Endothelial cell of umbilical vein (primary cell): ENCODE results near the gene NKTR. TPM values are rescaled to one million over a fixed set of nuclear protein-coding genes. Genes with fewer than 3 reads are reported as not detected.

Experiments used
- BruUV-seq: library from RNA; stranded (reverse); fragments of 400-500 nt; replicated peaks from 2 replicates; lab custom pipeline; 2021; lab: Mats Ljungman, UMichigan
- CTCF ChIA-PET: fragments of 300-600, 350-600 bp; sonication (Branson Sonifier 250); formaldehyde crosslinking; loops from one replicate; lab custom pipeline; 2021; ENCODE audit warnings: antibody characterized with exemption, inconsistent platforms; lab: Charles Lee
- POLR2A ChIA-PET: fragments of 300-600, 350-600 bp; sonication (Branson Sonifier 250); formaldehyde crosslinking; loops from one replicate; lab custom pipeline; 2021; ENCODE audit warnings: antibody characterized with exemption, inconsistent platforms; lab: Charles Lee
- DNase-seq: peaks from one replicate; pipeline ENCODE4 v3.0.0-alpha.2; 2011; ENCODE audit warnings: low read depth, low spot score
- FAIRE-seq: peaks from 2 replicates; lab custom pipeline; 2011; peaks lifted over from hg19 to GRCh38; lab: Jason Lieb, UNC
- H2AFZ ChIP-seq: 2 replicates; pipeline ENCODE4 v1.6.0; 2012; ENCODE audit warnings: low read depth, low read length, control low read depth, inconsistent platforms
- H3K27ac ChIP-seq: 2 replicates; pipeline ENCODE4 v1.5.1; 2011; ENCODE audit warnings: low read depth, mild to moderate bottlenecking, control low read depth, low read length, moderate library complexity; ENCODE audit not compliant: insufficient read depth
- H3K27me3 ChIP-seq, 2 experiments: 2 replicates each; pipeline versions ENCODE4 v1.6.0 to v1.6.1; 2011; ENCODE audit warnings: low read length in 2 of 2, mixed read lengths in 1 of 2; ENCODE audit not compliant: control insufficient read depth in 2 of 2, insufficient read depth in 2 of 2
- H3K36me3 ChIP-seq, 2 experiments: 2 replicates in 1 of 2; 3 replicates in 1 of 2; pipeline ENCODE4 v1.5.1; 2011; ENCODE audit warnings: low read length in 2 of 2, mild to moderate bottlenecking in 1 of 2, moderate library complexity in 1 of 2; ENCODE audit not compliant: control insufficient read depth in 2 of 2, insufficient read depth in 2 of 2; ENCODE audit errors: extremely low read depth in 1 of 2
- H3K4me1 ChIP-seq: 3 replicates; pipeline ENCODE4 v1.5.1; 2011; ENCODE audit warnings: mild to moderate bottlenecking, low read length; ENCODE audit not compliant: control insufficient read depth, insufficient read depth; ENCODE audit errors: extremely low read depth
- H3K4me2 ChIP-seq: 2 replicates; pipeline ENCODE4 v1.6.1; 2011; ENCODE audit warnings: low read length, control low read depth, mixed read lengths; ENCODE audit not compliant: insufficient read depth
- H3K4me3 ChIP-seq, 3 experiments: fragments of 200-600 bp in 1 of 3; sonication (generic), shearing (Covaris generic) in 1 of 3; replicated peaks in 1 of 3; 2 replicates each; pipeline ENCODE4 v1.5.1; 2011 to 2016; ENCODE audit warnings: control low read depth in 3 of 3, low read length in 3 of 3, mild to moderate bottlenecking in 2 of 3, inconsistent platforms in 1 of 3, low read depth in 1 of 3, moderate library complexity in 1 of 3; ENCODE audit not compliant: insufficient read depth in 1 of 3
- H3K79me2 ChIP-seq: 2 replicates; pipeline ENCODE4 v1.6.0; 2012; ENCODE audit warnings: low read length, inconsistent platforms; ENCODE audit not compliant: control insufficient read depth, insufficient read depth
- H3K9ac ChIP-seq: replicated peaks from 2 replicates; pipeline ENCODE3; 2011; ENCODE audit warnings: low read length, control low read depth; ENCODE audit not compliant: insufficient read depth; ENCODE audit errors: extremely low read depth
- H3K9me1 ChIP-seq: replicated peaks from 3 replicates; pipeline ENCODE4 v1.6.0; 2011; ENCODE audit warnings: mild to moderate bottlenecking, low read length; ENCODE audit not compliant: control insufficient read depth, insufficient read depth; ENCODE audit errors: extremely low read depth
- H3K9me3 ChIP-seq: replicated peaks from 2 replicates; pipeline ENCODE4 v1.5.1; 2012; ENCODE audit warnings: low read length, inconsistent platforms; ENCODE audit not compliant: control insufficient read depth, insufficient read depth
- H4K20me1 ChIP-seq: replicated peaks from 2 replicates; pipeline ENCODE3; 2011; ENCODE audit warnings: mild to moderate bottlenecking, low read length; ENCODE audit not compliant: control insufficient read depth, insufficient read depth; ENCODE audit errors: extremely low read depth
- EZH2 ChIP-seq: IDR thresholded peaks from 2 replicates; pipeline ENCODE4 v1.6.1; 2012; ENCODE audit warnings: borderline replicate concordance, low read depth, mild to moderate bottlenecking, moderate library complexity, low read length, inconsistent platforms; ENCODE audit not compliant: severe bottlenecking
- FOS ChIP-seq: IDR thresholded peaks from 2 replicates; pipeline ENCODE4 v1.6.1; 2011; ENCODE audit warnings: mild to moderate bottlenecking, low read length, moderate library complexity, borderline replicate concordance; ENCODE audit not compliant: insufficient read depth
- GATA2 ChIP-seq: IDR thresholded peaks from 2 replicates; pipeline ENCODE4 v1.7.0; 2011; ENCODE audit warnings: low read depth, mild to moderate bottlenecking, moderate library complexity, mixed read lengths, low read length; ENCODE audit not compliant: insufficient read length, insufficient read depth
- JUN ChIP-seq: IDR thresholded peaks from 2 replicates; pipeline ENCODE4 v1.6.1; 2011; ENCODE audit warnings: borderline replicate concordance, low read depth; ENCODE audit not compliant: insufficient read length, insufficient read depth
- MYC ChIP-seq: IDR thresholded peaks from one replicate; pipeline ENCODE4 v1.6.1; 2011; ENCODE audit warnings: mild to moderate bottlenecking, low read depth, low read length
- POLR2A ChIP-seq: IDR thresholded peaks from 2 replicates; pipeline ENCODE4 v1.6.1; 2012; ENCODE audit warnings: low read depth, mild to moderate bottlenecking, control low read depth, low read length
- POLR2AphosphoS5 ChIP-seq: IDR thresholded peaks from 2 replicates; pipeline ENCODE4 v1.6.1; 2012; ENCODE audit warnings: low read depth, mild to moderate bottlenecking, control low read depth, low read length, moderate library complexity; ENCODE audit not compliant: insufficient read depth
- dilution Hi-C: fragments of 300-500 bp; cut with MboI; formaldehyde crosslinking; loops from one replicate; pipeline ENCODE4 v1.15.0; 2019; ENCODE audit warnings: low sequenced_read_pairs; ENCODE audit not compliant: extremely low pct_ligation_motif_present
- intact Hi-C: fragments of 100-400 bp; cut with micrococcal nuclease; formaldehyde crosslinking; loops from one replicate; pipeline ENCODE4 v1.10.0; 2022
- polyA plus RNA-seq, 4 experiments: library from polyadenylated mRNA; depleted of rRNA in 3 of 4; stranded (reverse) in 3 of 4; unstranded in 1 of 4; fragments of >200 nt; gene quantifications; 2 replicates each; pipeline versions ENCODE4 v1.2.1 to v1.2.3, GENCODE V29; 2011 to 2012; ENCODE audit warnings: missing spikeins in 1 of 4
- total RNA-seq: library from RNA; stranded (reverse); gene quantifications from 2 replicates; pipeline ENCODE4 v1.2.3, GENCODE V29; 2021
- TF ChIP-seq, protein P1 (sequence below): IDR thresholded peaks from 2 replicates; pipeline ENCODE4 v1.6.1; 2011; ENCODE audit not compliant: insufficient read depth, insufficient read length
- TF ChIP-seq, protein P2 (sequence below), 2 donors: IDR thresholded peaks; 1 replicate in 1 of 2; 2 replicates in 1 of 2; pipeline ENCODE4 v1.5.1; 2011; ENCODE audit warnings: low read length in 2 of 2, mild to moderate bottlenecking in 2 of 2, moderate library complexity in 2 of 2, control low read depth in 1 of 2, inconsistent platforms in 1 of 2, low read depth in 1 of 2; ENCODE audit not compliant: insufficient read depth in 1 of 2; ENCODE audit errors: extremely low read depth in 1 of 2

NKTR gene
- total and polyA plus RNA-seq, 2 donors (not counting 3 experiments of a cell fraction or from before 2014, with no cell fraction given): 27.4 to 99.0 TPM

DNA sequence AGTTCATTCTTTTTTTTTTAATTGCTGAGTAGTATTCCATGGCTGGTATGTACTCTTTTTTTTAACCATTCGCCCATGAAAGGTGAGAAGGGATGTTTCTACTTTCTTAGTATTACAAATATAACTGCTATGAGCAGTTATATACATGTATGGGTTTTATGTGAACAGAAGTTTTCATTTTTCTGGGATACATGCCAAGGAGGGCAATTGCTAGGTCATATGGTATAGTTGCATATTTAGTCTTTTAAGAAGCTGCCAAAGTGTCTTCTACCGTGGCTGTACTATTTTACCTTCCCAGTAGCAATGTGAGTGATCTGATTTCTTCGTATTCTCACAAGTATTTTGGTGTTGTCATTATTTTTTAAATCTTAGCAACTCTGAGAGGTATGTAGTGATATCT is 73.7 kb downstream of the NKTR start:
- Histone ChIP-seq H3K79me2 (no peaks in the 10 kb centered on the region), H3K27me3 (peaks cover 3 to 4% of the 10 kb centered on the region in 2 experiments), H3K27ac (no peak overlapping the region), H3K4me1 (no peaks in the 10 kb centered on the region), H3K36me3 (no peaks in the 10 kb centered on the region), H3K9me1 (no peaks in the 10 kb centered on the region), H3K9me3 (no peaks in the 10 kb centered on the region), H2AFZ (no peak overlapping the region), H3K4me3 (no peak overlapping the region), H3K4me2 (no peak overlapping the region), H3K9ac (no peak overlapping the region), H4K20me1 (no peaks in the 10 kb centered on the region)
- dilution Hi-C loops (no loop called here), intact Hi-C loops (no loop called here)
- no TSS peak for BruUV-seq
- ChIA-PET POLR2A (no interaction called here), CTCF (no interaction called here)
- TF ChIP-seq GATA2 (no peak), MYC (no peak), EZH2 (no peak), POLR2AphosphoS5 (no peak), JUN (no peak), FOS (no peak), POLR2A (no peak)
- TF ChIP-seq, protein P1, sequence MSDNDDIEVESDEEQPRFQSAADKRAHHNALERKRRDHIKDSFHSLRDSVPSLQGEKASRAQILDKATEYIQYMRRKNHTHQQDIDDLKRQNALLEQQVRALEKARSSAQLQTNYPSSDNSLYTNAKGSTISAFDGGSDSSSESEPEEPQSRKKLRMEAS: no peak
- TF ChIP-seq, protein P2, sequence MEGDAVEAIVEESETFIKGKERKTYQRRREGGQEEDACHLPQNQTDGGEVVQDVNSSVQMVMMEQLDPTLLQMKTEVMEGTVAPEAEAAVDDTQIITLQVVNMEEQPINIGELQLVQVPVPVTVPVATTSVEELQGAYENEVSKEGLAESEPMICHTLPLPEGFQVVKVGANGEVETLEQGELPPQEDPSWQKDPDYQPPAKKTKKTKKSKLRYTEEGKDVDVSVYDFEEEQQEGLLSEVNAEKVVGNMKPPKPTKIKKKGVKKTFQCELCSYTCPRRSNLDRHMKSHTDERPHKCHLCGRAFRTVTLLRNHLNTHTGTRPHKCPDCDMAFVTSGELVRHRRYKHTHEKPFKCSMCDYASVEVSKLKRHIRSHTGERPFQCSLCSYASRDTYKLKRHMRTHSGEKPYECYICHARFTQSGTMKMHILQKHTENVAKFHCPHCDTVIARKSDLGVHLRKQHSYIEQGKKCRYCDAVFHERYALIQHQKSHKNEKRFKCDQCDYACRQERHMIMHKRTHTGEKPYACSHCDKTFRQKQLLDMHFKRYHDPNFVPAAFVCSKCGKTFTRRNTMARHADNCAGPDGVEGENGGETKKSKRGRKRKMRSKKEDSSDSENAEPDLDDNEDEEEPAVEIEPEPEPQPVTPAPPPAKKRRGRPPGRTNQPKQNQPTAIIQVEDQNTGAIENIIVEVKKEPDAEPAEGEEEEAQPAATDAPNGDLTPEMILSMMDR (IDR thresholded peaks at IDR 0.05; ENCODE audit: extremely low read depth in 1 of 2, insufficient read depth in 1 of 2, low read depth in 1 of 2, low read length in 2 of 2): no peak
- FAIRE-seq (no peak), DNase-seq (no peak)
